ENCODE data around the gene MAGI1. TPM values are rescaled to one million over a fixed set of nuclear protein-coding genes. Genes with fewer than 3 reads are reported as not detected.

MAGI1 gene
- total RNA-seq, 4 donors from 2014 or later = 7.6 to 42.9 (median 37.0) TPM

DNA sequence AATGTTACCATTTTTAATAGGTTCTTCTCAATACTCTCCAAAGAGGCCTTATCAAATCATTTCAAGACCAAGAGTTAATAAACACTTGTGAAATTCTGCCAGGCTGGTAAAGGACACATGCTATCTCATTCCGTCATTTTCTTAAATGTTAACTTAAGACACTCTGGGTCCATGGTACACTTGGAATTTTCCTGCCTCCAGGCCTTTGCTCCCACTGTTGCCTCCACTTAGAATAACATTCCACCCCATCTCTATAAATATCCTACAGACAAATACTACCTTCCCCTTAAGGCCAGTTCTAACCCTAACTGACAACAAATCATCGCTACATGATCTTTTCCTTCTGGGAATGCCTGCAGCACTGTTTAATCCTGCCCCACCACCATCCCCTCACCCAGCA lies 24.1 kb downstream of the MAGI1 start:
- H3K27ac ChIP-seq = no peak overlapping the region
- no peaks in the 10 kb centered on the region for H3K9me3 ChIP-seq
- DNase-seq = no peak
- no peak overlapping the region for H3K4me3 ChIP-seq
- H3K4me1 ChIP-seq = no peaks in the 10 kb centered on the region
- TF ChIP-seq POLR2A (IDR thresholded peaks at IDR 0.05) = no peak
- TF ChIP-seq, protein P1, sequence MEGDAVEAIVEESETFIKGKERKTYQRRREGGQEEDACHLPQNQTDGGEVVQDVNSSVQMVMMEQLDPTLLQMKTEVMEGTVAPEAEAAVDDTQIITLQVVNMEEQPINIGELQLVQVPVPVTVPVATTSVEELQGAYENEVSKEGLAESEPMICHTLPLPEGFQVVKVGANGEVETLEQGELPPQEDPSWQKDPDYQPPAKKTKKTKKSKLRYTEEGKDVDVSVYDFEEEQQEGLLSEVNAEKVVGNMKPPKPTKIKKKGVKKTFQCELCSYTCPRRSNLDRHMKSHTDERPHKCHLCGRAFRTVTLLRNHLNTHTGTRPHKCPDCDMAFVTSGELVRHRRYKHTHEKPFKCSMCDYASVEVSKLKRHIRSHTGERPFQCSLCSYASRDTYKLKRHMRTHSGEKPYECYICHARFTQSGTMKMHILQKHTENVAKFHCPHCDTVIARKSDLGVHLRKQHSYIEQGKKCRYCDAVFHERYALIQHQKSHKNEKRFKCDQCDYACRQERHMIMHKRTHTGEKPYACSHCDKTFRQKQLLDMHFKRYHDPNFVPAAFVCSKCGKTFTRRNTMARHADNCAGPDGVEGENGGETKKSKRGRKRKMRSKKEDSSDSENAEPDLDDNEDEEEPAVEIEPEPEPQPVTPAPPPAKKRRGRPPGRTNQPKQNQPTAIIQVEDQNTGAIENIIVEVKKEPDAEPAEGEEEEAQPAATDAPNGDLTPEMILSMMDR (IDR thresholded peaks at IDR 0.05) = no peak
- H3K36me3 ChIP-seq = no peaks in the 10 kb centered on the region
- intact Hi-C loops (cut with DNase I; ENCODE audit: low total_unique reads) = no loop called here
- no peaks in the 10 kb centered on the region for H3K27me3 ChIP-seq

DNA sequence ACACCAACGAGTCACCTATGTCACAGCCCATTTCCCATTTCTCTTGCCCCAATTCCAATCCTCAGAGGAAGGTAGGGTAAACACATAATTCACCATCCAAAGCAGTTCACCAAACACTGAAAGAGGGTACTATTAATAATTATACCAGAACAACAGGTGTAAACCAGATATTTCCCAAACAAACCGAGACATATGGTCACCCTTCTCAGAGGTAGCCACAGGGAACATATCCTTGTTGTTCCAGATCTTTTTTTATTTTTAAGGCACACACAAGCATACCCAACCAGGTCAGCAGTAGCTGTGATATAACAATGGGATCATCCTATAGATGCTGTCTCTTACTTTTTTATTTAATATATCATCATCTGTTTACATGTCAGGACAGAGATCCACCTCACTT lies 24.7 kb downstream of the MAGI1 start:
- H3K27ac ChIP-seq = no peak overlapping the region
- no peaks in the 10 kb centered on the region for H3K9me3 ChIP-seq
- DNase-seq = no peak
- H3K4me3 ChIP-seq = no peak overlapping the region
- no peaks in the 10 kb centered on the region for H3K36me3 ChIP-seq
- intact Hi-C loops (cut with DNase I; ENCODE audit: low total_unique reads) = no loop called here
- no peaks in the 10 kb centered on the region for H3K4me1 ChIP-seq
- no peak for TF ChIP-seq POLR2A (IDR thresholded peaks at IDR 0.05)
- TF ChIP-seq, protein P1 (IDR thresholded peaks at IDR 0.05) = no peak
- H3K27me3 ChIP-seq = no peaks in the 10 kb centered on the region

DNA sequence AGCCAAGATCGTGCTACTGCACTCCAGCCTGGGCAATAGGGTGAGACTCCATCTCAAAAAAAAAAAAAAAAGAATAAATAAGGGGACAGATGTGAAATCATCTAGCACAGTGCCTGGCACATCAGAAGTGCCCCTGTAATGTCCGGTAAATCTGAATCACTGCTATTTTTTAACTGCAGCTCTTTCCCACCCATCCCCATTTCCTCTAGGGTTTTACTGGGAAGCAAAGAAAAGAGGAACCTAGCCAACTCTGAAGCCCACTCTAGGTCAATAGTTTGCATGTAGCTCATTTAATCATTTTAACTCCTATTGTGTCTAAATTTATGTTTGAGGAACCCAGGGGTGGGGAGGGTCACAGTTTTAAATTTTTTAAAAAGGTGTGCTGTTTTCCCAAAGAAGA lies 26.0 kb downstream of the MAGI1 start:
- no peaks in the 10 kb centered on the region for H3K27me3 ChIP-seq
- no peak for DNase-seq
- H3K27ac ChIP-seq = no peak overlapping the region
- no peak overlapping the region for H3K4me3 ChIP-seq
- H3K4me1 ChIP-seq = no peaks in the 10 kb centered on the region
- H3K9me3 ChIP-seq = no peaks in the 10 kb centered on the region
- TF ChIP-seq, protein P1 (IDR thresholded peaks at IDR 0.05) = no peak
- TF ChIP-seq POLR2A (IDR thresholded peaks at IDR 0.05) = no peak
- no peaks in the 10 kb centered on the region for H3K36me3 ChIP-seq
- intact Hi-C loops (cut with DNase I; ENCODE audit: low total_unique reads) = no loop called here

DNA sequence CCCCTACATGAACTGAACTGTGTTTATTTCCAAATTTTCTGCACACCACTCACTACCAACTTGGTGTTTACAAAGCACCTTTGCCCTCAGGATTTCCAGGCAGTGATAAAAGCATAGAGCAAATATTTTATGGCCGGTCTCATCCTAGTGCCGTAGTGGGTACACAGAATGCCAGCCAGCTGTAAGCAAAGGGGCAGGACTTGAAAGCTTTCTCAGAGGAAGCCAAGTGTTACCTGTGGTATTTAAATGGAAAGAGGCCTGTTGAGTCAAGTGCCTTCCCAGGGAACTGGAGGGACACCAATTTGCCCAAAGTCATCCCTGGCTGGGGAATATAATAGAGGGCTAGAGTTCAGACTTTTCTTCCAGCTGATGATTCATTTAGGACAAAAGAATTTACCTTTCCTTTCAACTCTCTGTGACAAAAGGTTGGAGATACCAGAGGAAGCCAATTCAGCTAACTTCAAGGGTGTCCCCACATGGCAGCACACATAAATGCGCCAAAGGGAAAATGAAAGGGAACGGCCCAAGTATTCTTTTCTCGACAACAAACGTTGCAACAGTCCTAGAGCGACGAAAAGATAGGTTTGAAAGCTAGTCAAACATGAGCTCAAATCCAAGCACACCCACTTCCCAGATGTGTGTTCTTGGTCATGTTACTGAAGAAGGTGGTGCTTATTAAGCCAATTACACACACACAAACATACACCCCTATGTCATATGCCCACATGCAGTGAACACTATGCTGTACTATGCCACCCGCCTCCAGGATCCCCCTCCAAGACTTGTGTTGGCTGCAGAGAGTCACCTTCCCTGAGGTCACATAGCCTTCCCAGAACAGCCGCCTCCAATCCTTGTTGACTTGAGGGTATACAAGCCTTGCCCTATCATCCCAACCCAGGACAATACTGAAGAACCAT lies 27.7 kb downstream of the MAGI1 start:
- intact Hi-C loops (cut with DNase I; ENCODE audit: low total_unique reads) = no loop called here
- no peak overlapping the region for H3K4me3 ChIP-seq
- no peak for DNase-seq
- no peaks in the 10 kb centered on the region for H3K36me3 ChIP-seq
- no peaks in the 10 kb centered on the region for H3K27me3 ChIP-seq
- H3K27ac ChIP-seq = peak overlapping the region; percentile 35 to 55
- no peaks in the 10 kb centered on the region for H3K9me3 ChIP-seq
- TF ChIP-seq POLR2A (IDR thresholded peaks at IDR 0.05) = no peak
- TF ChIP-seq, protein P1 (IDR thresholded peaks at IDR 0.05) = no peak
- no peaks in the 10 kb centered on the region for H3K4me1 ChIP-seq

DNA sequence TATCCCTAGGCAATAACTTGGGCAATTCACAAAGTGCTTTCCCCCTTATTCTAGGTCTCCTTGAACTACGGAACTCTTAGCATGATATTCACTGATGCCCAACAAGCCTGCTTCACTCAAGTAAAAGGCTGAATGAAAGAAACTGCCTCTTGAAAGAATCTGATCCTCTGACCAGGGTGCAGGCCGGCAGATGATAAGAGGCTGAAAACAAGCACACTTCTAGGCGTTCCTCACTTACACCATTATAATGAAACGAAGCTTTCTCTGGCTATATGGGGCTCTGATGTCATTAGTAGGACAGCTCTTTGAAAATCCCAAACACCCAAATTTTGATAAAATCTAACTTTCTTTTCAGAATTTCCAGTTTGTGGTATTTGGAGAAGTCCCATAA lies 28.4 kb downstream of the MAGI1 start:
- Histone ChIP-seq H3K4me3 (no peak overlapping the region), H3K36me3 (no peaks in the 10 kb centered on the region), H3K27ac (peak overlapping the region in 1 of 2 donors; percentile 55), H3K4me1 (no peaks in the 10 kb centered on the region), H3K9me3 (no peaks in the 10 kb centered on the region), H3K27me3 (no peaks in the 10 kb centered on the region)
- TF ChIP-seq, protein P1 (IDR thresholded peaks at IDR 0.05) = no peak
- no peak for TF ChIP-seq POLR2A (IDR thresholded peaks at IDR 0.05)
- intact Hi-C loops (cut with DNase I; ENCODE audit: low total_unique reads) = no loop called here
- DNase-seq = no peak

Data from uterus (tissue), 4 donors.